ENCODE results near the gene ZNF268. TPM values are rescaled to one million over a fixed set of nuclear protein-coding genes. Genes with fewer than 3 reads are reported as not detected.
A peak's percentile ranks its signal among the peaks of the same experiment; 100 is the strongest.

Gene ZNF268
- total RNA-seq, 2 experiments from 2014 or later = 8.4 to 9.1 TPM

- H3K9me3 Mint-ChIP-seq = peaks cover 77% of the 10 kb centered on the region
- no peaks in the 10 kb centered on the region for H3K4me1 Mint-ChIP-seq (ENCODE audit: low read depth)
- H3K4me3 Mint-ChIP-seq = no peak overlapping the region
- CTCF ChIA-PET = interaction anchor here (2.1 kb wide), 1 partner anchor 22 kb away, joined by 7 read pairs; the partner anchor contains the start of gene ZNF268
- H3K27ac Mint-ChIP-seq = peak overlapping the region; percentile 53
- peaks cover 72% of the 10 kb centered on the region for H3K36me3 Mint-ChIP-seq (ENCODE audit: low read depth)
- intact Hi-C loops (cut with micrococcal nuclease) = no loop called here
- H3K27me3 Mint-ChIP-seq (ENCODE audit: low read depth) = no peaks in the 10 kb centered on the region
- no peak for DNase-seq
Measured at GRCh38 chr12:133203344-133204263, 22.3 kb downstream of the ZNF268 start.

- Mint-ChIP-seq H3K9me3 (peaks cover 78% of the 10 kb centered on the region), H3K27me3 (ENCODE audit: low read depth) (no peaks in the 10 kb centered on the region), H3K27ac (no peak overlapping the region), H3K36me3 (ENCODE audit: low read depth) (peaks cover 69% of the 10 kb centered on the region), H3K4me1 (ENCODE audit: low read depth) (no peaks in the 10 kb centered on the region), H3K4me3 (no peak overlapping the region)
- no peak for DNase-seq
- CTCF ChIA-PET = no interaction called here
- intact Hi-C loops (cut with micrococcal nuclease) = no loop called here
Measured at GRCh38 chr12:133204264-133204603, 22.9 kb downstream of the ZNF268 start.

GRCh38 chr12:133206390-133206789, 25.1 kb downstream of the ZNF268 start:
- no peaks in the 10 kb centered on the region for H3K4me1 Mint-ChIP-seq (ENCODE audit: low read depth)
- H3K36me3 Mint-ChIP-seq (ENCODE audit: low read depth) = peaks cover 53% of the 10 kb centered on the region
- H3K9me3 Mint-ChIP-seq = peaks cover 74% of the 10 kb centered on the region
- no peak for DNase-seq
- no peaks in the 10 kb centered on the region for H3K27me3 Mint-ChIP-seq (ENCODE audit: low read depth)
- intact Hi-C loops (cut with micrococcal nuclease) = no loop called here
- H3K27ac Mint-ChIP-seq = no peak overlapping the region
- CTCF ChIA-PET = no interaction called here
- H3K4me3 Mint-ChIP-seq = no peak overlapping the region

GRCh38 chr12:133215724-133216123, 34.4 kb downstream of the ZNF268 start:
- intact Hi-C loops (cut with micrococcal nuclease) = no loop called here
- H3K36me3 Mint-ChIP-seq (ENCODE audit: low read depth) = peaks cover 8% of the 10 kb centered on the region
- peaks cover 57% of the 10 kb centered on the region for H3K9me3 Mint-ChIP-seq
- CTCF ChIA-PET = no interaction called here
- no peaks in the 10 kb centered on the region for H3K4me1 Mint-ChIP-seq (ENCODE audit: low read depth)
- no peak overlapping the region for H3K27ac Mint-ChIP-seq
- no peaks in the 10 kb centered on the region for H3K27me3 Mint-ChIP-seq (ENCODE audit: low read depth)
- DNase-seq = no peak
- H3K4me3 Mint-ChIP-seq = no peak overlapping the region

- H3K36me3 Mint-ChIP-seq (ENCODE audit: low read depth) = peaks cover 8% of the 10 kb centered on the region
- peaks cover 49% of the 10 kb centered on the region for H3K9me3 Mint-ChIP-seq
- H3K4me1 Mint-ChIP-seq (ENCODE audit: low read depth) = no peaks in the 10 kb centered on the region
- CTCF ChIA-PET = no interaction called here
- H3K27ac Mint-ChIP-seq = no peak overlapping the region
- intact Hi-C loops (cut with micrococcal nuclease) = no loop called here
- DNase-seq = no peak
- no peaks in the 10 kb centered on the region for H3K27me3 Mint-ChIP-seq (ENCODE audit: low read depth)
- H3K4me3 Mint-ChIP-seq = no peak overlapping the region
Measured at GRCh38 chr12:133217219-133217618, 35.9 kb downstream of the ZNF268 start.

- Mint-ChIP-seq H3K4me3 (no peak overlapping the region), H3K27me3 (ENCODE audit: low read depth) (no peaks in the 10 kb centered on the region), H3K9me3 (peaks cover 32% of the 10 kb centered on the region), H3K27ac (no peak overlapping the region), H3K4me1 (ENCODE audit: low read depth) (no peaks in the 10 kb centered on the region), H3K36me3 (ENCODE audit: low read depth) (peaks cover 7% of the 10 kb centered on the region)
- CTCF ChIA-PET = no interaction called here
- DNase-seq = no peak
- intact Hi-C loops (cut with micrococcal nuclease) = no loop called here
Measured at GRCh38 chr12:133220521-133220920, 39.2 kb downstream of the ZNF268 start.

- Mint-ChIP-seq H3K4me3 (no peak overlapping the region), H3K9me3 (peaks cover 28% of the 10 kb centered on the region), H3K36me3 (ENCODE audit: low read depth) (peaks cover 7% of the 10 kb centered on the region), H3K27me3 (ENCODE audit: low read depth) (no peaks in the 10 kb centered on the region), H3K4me1 (ENCODE audit: low read depth) (no peaks in the 10 kb centered on the region), H3K27ac (no peak overlapping the region)
- intact Hi-C loops (cut with micrococcal nuclease) = no loop called here
- CTCF ChIA-PET = no interaction called here
- DNase-seq = no peak
Measured at GRCh38 chr12:133221241-133221640, 39.9 kb downstream of the ZNF268 start.

- intact Hi-C loops (cut with micrococcal nuclease) = no loop called here
- CTCF ChIA-PET = no interaction called here
- no peak for DNase-seq
- Mint-ChIP-seq H3K9me3 (peaks cover 28% of the 10 kb centered on the region), H3K4me1 (ENCODE audit: low read depth) (no peaks in the 10 kb centered on the region), H3K27ac (no peak overlapping the region), H3K27me3 (ENCODE audit: low read depth) (no peaks in the 10 kb centered on the region), H3K4me3 (no peak overlapping the region), H3K36me3 (ENCODE audit: low read depth) (peaks cover 5% of the 10 kb centered on the region)
Measured at GRCh38 chr12:133222211-133222610, 40.9 kb downstream of the ZNF268 start.

GRCh38 chr12:133225527-133225926, 44.2 kb downstream of the ZNF268 start:
- Mint-ChIP-seq H3K4me1 (ENCODE audit: low read depth) (no peaks in the 10 kb centered on the region), H3K9me3 (peaks cover 10% of the 10 kb centered on the region)

GRCh38 chr12:133226690-133227089, 45.4 kb downstream of the ZNF268 start:
- CTCF ChIA-PET = no interaction called here
- Mint-ChIP-seq H3K4me1 (ENCODE audit: low read depth) (no peaks in the 10 kb centered on the region), H3K36me3 (ENCODE audit: low read depth) (peaks cover 2% of the 10 kb centered on the region), H3K27me3 (ENCODE audit: low read depth) (no peaks in the 10 kb centered on the region), H3K9me3 (peaks cover 10% of the 10 kb centered on the region), H3K4me3 (no peak overlapping the region), H3K27ac (no peak overlapping the region)
- intact Hi-C loops (cut with micrococcal nuclease) = no loop called here
- DNase-seq = no peak

More at GRCh38 chr12:133225527-133225926, 44.2 kb downstream of the ZNF268 start:
- no peak for DNase-seq
- Mint-ChIP-seq H3K27me3 (ENCODE audit: low read depth) (no peaks in the 10 kb centered on the region), H3K4me3 (no peak overlapping the region), H3K36me3 (ENCODE audit: low read depth) (peaks cover 2% of the 10 kb centered on the region), H3K27ac (no peak overlapping the region)
- CTCF ChIA-PET = no interaction called here
- intact Hi-C loops (cut with micrococcal nuclease) = no loop called here

- Mint-ChIP-seq H3K9me3 (peaks cover 10% of the 10 kb centered on the region), H3K27ac (no peak overlapping the region), H3K4me1 (ENCODE audit: low read depth) (no peaks in the 10 kb centered on the region), H3K36me3 (ENCODE audit: low read depth) (peaks cover 2% of the 10 kb centered on the region), H3K4me3 (no peak overlapping the region), H3K27me3 (ENCODE audit: low read depth) (no peaks in the 10 kb centered on the region)
- intact Hi-C loops (cut with micrococcal nuclease) = no loop called here
- CTCF ChIA-PET = no interaction called here
- no peak for DNase-seq
Measured at GRCh38 chr12:133227281-133227852, 46.1 kb downstream of the ZNF268 start.

GRCh38 chr12:133231001-133231400, 49.7 kb downstream of the ZNF268 start:
- no peaks in the 10 kb centered on the region for H3K36me3 Mint-ChIP-seq (ENCODE audit: low read depth)
- no peaks in the 10 kb centered on the region for H3K27me3 Mint-ChIP-seq (ENCODE audit: low read depth)
- DNase-seq = no peak
- no peaks in the 10 kb centered on the region for H3K4me1 Mint-ChIP-seq (ENCODE audit: low read depth)
- CTCF ChIA-PET = no interaction called here
- intact Hi-C loops (cut with micrococcal nuclease) = no loop called here
- H3K4me3 Mint-ChIP-seq = no peak overlapping the region
- H3K9me3 Mint-ChIP-seq = peaks cover 14% of the 10 kb centered on the region
- H3K27ac Mint-ChIP-seq = no peak overlapping the region

GRCh38 chr12:133233006-133233405, 51.7 kb downstream of the ZNF268 start:
- Mint-ChIP-seq H3K4me1 (ENCODE audit: low read depth) (no peaks in the 10 kb centered on the region), H3K9me3 (peaks cover 19% of the 10 kb centered on the region), H3K4me3 (no peak overlapping the region), H3K27me3 (ENCODE audit: low read depth) (peaks cover 3% of the 10 kb centered on the region), H3K36me3 (ENCODE audit: low read depth) (peaks cover 2% of the 10 kb centered on the region), H3K27ac (no peak overlapping the region)
- DNase-seq = no peak
- CTCF ChIA-PET = no interaction called here
- intact Hi-C loops (cut with micrococcal nuclease) = no loop called here
